HCT116 (cell line): Measurements from ENCODE around the gene ADH1C. TPM values are rescaled to one million over a fixed set of nuclear protein-coding genes. Genes with fewer than 3 reads are reported as not detected.

ENCODE experiments used
- ATAC-seq: fragments of 200-7000 bp; cut with Tn5 transposase; 2 replicates; pipeline ENCODE4 v1.9.1; 2020; ENCODE audit warnings: mild to moderate bottlenecking, moderate library complexity
- BruUV-seq: library from RNA; stranded (reverse); fragments of 400-500 nt; replicated peaks from 2 replicates; lab custom pipeline; 2021; lab: Mats Ljungman, UMichigan
- CTCF ChIA-PET: fragments of 300-600 bp; sonication (Branson Sonifier 250); formaldehyde crosslinking; loops from one replicate; lab custom pipeline; 2021; ENCODE audit warnings: antibody characterized with exemption; lab: Charles Lee
- POLR2A ChIA-PET: fragments of 300-600, 350-600 bp; sonication (Branson Sonifier 250); formaldehyde crosslinking; loops from one replicate; lab custom pipeline; 2021; ENCODE audit warnings: antibody characterized with exemption; lab: Charles Lee
- RAD21 ChIA-PET, 2 experiments: fragments of 300-600 bp; sonication (Branson Sonifier 250); formaldehyde crosslinking; loops; one replicate each; lab custom pipeline; 2023; ENCODE audit warnings: low total read pairs in 2 of 2; ENCODE audit not compliant: uncharacterized antibody in 2 of 2, unreplicated experiment in 2 of 2, low non-redundant PET in 1 of 2; lab: Charles Lee
- DNase-seq: peaks from one replicate; pipeline ENCODE4 v3.0.0-alpha.2; 2010; ENCODE audit warnings: low read depth, low spot score
- H2AFZ ChIP-seq: fragments of 200-600 bp; shearing (Covaris generic), sonication (generic); 2 replicates; pipeline ENCODE4 v1.6.1; 2017; ENCODE audit warnings: low read depth, mixed run types, mixed read lengths, antibody characterized with exemption, low read length; ENCODE audit not compliant: poor library complexity, severe bottlenecking
- H3K27ac ChIP-seq: 2 replicates; pipeline ENCODE4 v1.5.1; 2012; ENCODE audit warnings: low read depth, low read length
- H3K27me3 ChIP-seq: fragments of 200-600 bp; sonication (generic); 2 replicates; pipeline ENCODE4 v1.6.1; 2016; ENCODE audit warnings: mixed run types, low read length, mixed read lengths; ENCODE audit not compliant: insufficient read depth
- H3K36me3 ChIP-seq, 2 experiments: fragments of 200-500 bp in 1 of 2; fragments of 200-600 bp in 1 of 2; sonication (Bioruptor generic) in 1 of 2; sonication (generic) in 1 of 2; 2 replicates each; pipeline versions ENCODE4 v1.5.1 to v1.6.1; 2014 to 2016; ENCODE audit warnings: low read length in 2 of 2, inconsistent platforms in 1 of 2, mixed read lengths in 1 of 2, mixed run types in 1 of 2; ENCODE audit not compliant: insufficient read depth in 2 of 2, control insufficient read depth in 1 of 2
- H3K4me1 ChIP-seq, 2 experiments: fragments of 200-600 bp in 1 of 2; sonication (generic) in 1 of 2; 2 replicates each; pipeline versions ENCODE4 v1.5.1 to v1.6.1; 2012 to 2017; ENCODE audit warnings: low read length in 2 of 2, inconsistent platforms in 1 of 2, mild to moderate bottlenecking in 1 of 2, mixed read lengths in 1 of 2, mixed run types in 1 of 2, moderate library complexity in 1 of 2; ENCODE audit not compliant: insufficient read depth in 2 of 2, control insufficient read depth in 1 of 2
- H3K4me2 ChIP-seq: fragments of 200-600 bp; sonication (generic); 2 replicates; pipeline ENCODE4 v1.6.1; 2017; ENCODE audit warnings: mixed run types, low read length, mixed read lengths
- H3K4me3 ChIP-seq, 2 experiments: fragments of 200-600 bp in 1 of 2; sonication (generic) in 1 of 2; replicated peaks in 1 of 2; 2 replicates each; pipeline ENCODE4 v1.5.1; 2011 to 2016; ENCODE audit warnings: low read length in 2 of 2, control low read depth in 1 of 2, low read depth in 1 of 2, mild to moderate bottlenecking in 1 of 2, mixed read lengths in 1 of 2, mixed run types in 1 of 2
- H3K79me2 ChIP-seq: fragments of 200-600 bp; sonication (generic); 2 replicates; pipeline ENCODE4 v1.6.1; 2017; ENCODE audit warnings: mild to moderate bottlenecking, mixed run types, low read length, moderate library complexity, mixed read lengths; ENCODE audit not compliant: insufficient read depth
- H3K9ac ChIP-seq: fragments of 200-600 bp; sonication (generic); 2 replicates; pipeline ENCODE4 v1.6.1; 2016; ENCODE audit warnings: low read length, mixed read lengths
- H3K9me2 ChIP-seq: fragments of 200-600 bp; sonication (generic), shearing (Covaris generic); 2 replicates; pipeline ENCODE4 v1.6.1; 2017; ENCODE audit warnings: mixed run types, mild to moderate bottlenecking, moderate library complexity; ENCODE audit not compliant: insufficient read depth
- H3K9me3 ChIP-seq, 2 experiments: fragments of 200-500 bp in 1 of 2; fragments of 200-600 bp in 1 of 2; sonication (Bioruptor generic) in 1 of 2; sonication (generic) in 1 of 2; 2 replicates each; pipeline ENCODE4 v1.6.1; 2014 to 2017; ENCODE audit warnings: low read length in 2 of 2, mixed read lengths in 2 of 2, inconsistent platforms in 1 of 2, low read depth in 1 of 2, mild to moderate bottlenecking in 1 of 2, mixed run types in 1 of 2, moderate library complexity in 1 of 2; ENCODE audit not compliant: control insufficient read depth in 1 of 2, insufficient read depth in 1 of 2
- H4K20me1 ChIP-seq: fragments of 200-600 bp; sonication (generic), shearing (Covaris generic); 2 replicates; pipeline ENCODE4 v1.6.1; 2017; ENCODE audit warnings: mixed run types, mild to moderate bottlenecking, moderate library complexity; ENCODE audit not compliant: insufficient read depth
- ATF3 ChIP-seq: IDR thresholded peaks from 2 replicates; pipeline ENCODE4 v1.6.1; 2012
- CEBPB ChIP-seq: IDR thresholded peaks from 2 replicates; pipeline ENCODE4 v1.6.1; 2012; ENCODE audit warnings: low read depth
- EGR1 ChIP-seq: IDR thresholded peaks from 2 replicates; pipeline ENCODE4 v1.6.1; 2012; ENCODE audit warnings: low read depth
- ELF1 ChIP-seq: IDR thresholded peaks from 2 replicates; pipeline ENCODE4 v1.6.1; 2012; ENCODE audit warnings: low read depth, borderline replicate concordance
- JUND ChIP-seq: IDR thresholded peaks from 2 replicates; pipeline ENCODE4 v1.6.1; 2012
- POLR2A ChIP-seq: IDR thresholded peaks from 2 replicates; pipeline ENCODE4 v1.7.0; 2011; ENCODE audit warnings: borderline replicate concordance; ENCODE audit not compliant: insufficient read depth, insufficient read length; ENCODE audit errors: extremely low read depth
- POLR2AphosphoS5 ChIP-seq: IDR thresholded peaks from 2 replicates; pipeline ENCODE4 v1.6.1; 2011; ENCODE audit warnings: mild to moderate bottlenecking, low read depth, low read length, moderate library complexity
- RAD21 ChIP-seq: IDR thresholded peaks from 2 replicates; pipeline ENCODE4 v1.6.1; 2012; ENCODE audit warnings: low read depth, mild to moderate bottlenecking
- SP1 ChIP-seq: IDR thresholded peaks from 2 replicates; pipeline ENCODE4 v1.6.1; 2012; ENCODE audit warnings: low read depth
- ZFX ChIP-seq: fragments of 450-650 bp; IDR thresholded peaks from 2 replicates; pipeline ENCODE4 v1.6.1; 2017
- ZNF274 ChIP-seq: fragments of 200-500 bp; sonication (Bioruptor generic); IDR thresholded peaks from 2 replicates; pipeline ENCODE4 v1.6.1; 2014; ENCODE audit warnings: mild to moderate bottlenecking, low read depth, low read length, inconsistent platforms
- intact Hi-C: fragments of 100-400 bp; cut with micrococcal nuclease; formaldehyde crosslinking; loops from 2 replicates; pipeline ENCODE4 v1.10.0; 2022
- total RNA-seq: library from RNA; stranded (reverse); gene quantifications from one replicate; pipeline ENCODE4 v1.2.1, GENCODE V29; 2021; ENCODE audit not compliant: unreplicated experiment

Gene ADH1C
- total RNA-seq, 1 experiment from 2014 or later = not detected

- H3K36me3 ChIP-seq = no peaks in the 10 kb centered on the region
- H3K4me3 ChIP-seq = no peak overlapping the region
- TF ChIP-seq JUND (no peak), ELF1 (no peak), ZFX (no peak), ZNF274 (no peak), EGR1 (no peak)
- ChIA-PET POLR2A (no interaction called here), CTCF (interaction anchor here (1.1 kb wide), 1 partner anchor 18 kb away, joined by 3 read pairs; no protein-coding TSS in a partner anchor), RAD21 (no interaction called here)
- no peaks in the 10 kb centered on the region for H4K20me1 ChIP-seq
- no peaks in the 10 kb centered on the region for H3K79me2 ChIP-seq
- intact Hi-C loops = no loop called here
- DNase-seq (no peak), ATAC-seq (no peak)
- H3K27ac ChIP-seq = no peak overlapping the region
- 0 out of 4 replicates have a peak, but pooled peaks cover 0 to 2% of the 10 kb centered on the region in 2 experiments for H3K9me3 ChIP-seq
- H3K27me3 ChIP-seq = no peaks in the 10 kb centered on the region
- H3K4me1 ChIP-seq = no peaks in the 10 kb centered on the region
- H2AFZ ChIP-seq = no peak overlapping the region
- BruUV-seq = no TSS peak
- no peaks in the 10 kb centered on the region for H3K9me2 ChIP-seq
- no peak overlapping the region for H3K4me2 ChIP-seq
- no peak overlapping the region for H3K9ac ChIP-seq
Measured at GRCh38 chr4:99395595-99396364, 43.2 kb upstream of the ADH1C start.

DNA sequence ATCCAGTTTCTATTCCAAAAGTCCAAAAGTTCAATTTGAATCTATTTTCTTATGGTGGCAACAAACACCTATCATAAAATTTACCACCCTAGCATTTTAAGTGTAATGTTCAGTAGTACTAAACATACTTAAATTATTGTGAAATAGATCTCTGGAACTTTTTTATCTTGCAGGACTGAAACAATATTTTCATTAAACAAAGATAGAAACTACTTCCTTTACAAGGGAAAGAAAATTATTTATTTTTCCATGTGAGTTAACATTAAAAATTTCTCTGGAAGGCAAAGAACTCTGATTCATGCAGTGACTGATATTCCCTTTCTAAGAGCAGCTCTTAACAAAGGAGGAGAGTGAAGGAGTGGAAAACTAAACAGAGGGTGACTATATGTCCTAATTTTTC is 42.4 kb upstream of the ADH1C start:
- Histone ChIP-seq H4K20me1 (no peaks in the 10 kb centered on the region), H3K4me2 (no peak overlapping the region), H3K9me2 (no peaks in the 10 kb centered on the region), H2AFZ (no peak overlapping the region), H3K4me1 (no peaks in the 10 kb centered on the region), H3K27me3 (no peaks in the 10 kb centered on the region)
- CTCF ChIA-PET = interaction anchor here (1.1 kb wide), 1 partner anchor 18 kb away, joined by 3 read pairs; no protein-coding TSS in a partner anchor
- POLR2A ChIA-PET = no interaction called here
- BruUV-seq = no TSS peak
- TF ChIP-seq ATF3 = no peak
- no peak for TF ChIP-seq POLR2A
- no peak for TF ChIP-seq RAD21
- no peak for TF ChIP-seq SP1
- no peak for TF ChIP-seq ZNF274
- TF ChIP-seq POLR2AphosphoS5 = no peak
- no peak for TF ChIP-seq CEBPB
- TF ChIP-seq, all 23 proteins: peak for 0
- H3K27ac ChIP-seq = no peak overlapping the region
- intact Hi-C loops = no loop called here
- H3K9ac ChIP-seq = no peak overlapping the region
- H3K79me2 ChIP-seq = no peaks in the 10 kb centered on the region
- no peaks in the 10 kb centered on the region for H3K36me3 ChIP-seq
- RAD21 ChIA-PET = no interaction called here
- ATAC-seq (no peak), DNase-seq (no peak)
- H3K9me3 ChIP-seq = 0 out of 4 replicates have a peak, but pooled peaks cover 0 to 3% of the 10 kb centered on the region in 2 experiments
- no peak overlapping the region for H3K4me3 ChIP-seq
